Suprapubic skin (tissue), 4 donors: Measurements from ENCODE around the gene CATSPERD. TPM values are rescaled to one million over a fixed set of nuclear protein-coding genes. Genes with fewer than 3 reads are reported as not detected.

Source experiments
- DNase-seq, 2 donors: peaks; one replicate each; pipeline ENCODE4 v3.0.0-alpha.2; 2019; ENCODE audit warnings: low spot score in 2 of 2
- H3K27ac ChIP-seq: fragments of 200-600 bp; sonication (generic); one replicate; pipeline ENCODE4 v1.5.1; 2019
- H3K27me3 ChIP-seq: fragments of 200-600 bp; sonication (generic); one replicate; pipeline ENCODE4 v1.5.1; 2019
- H3K36me3 ChIP-seq: fragments of 200-600 bp; sonication (generic); one replicate; pipeline ENCODE4 v1.5.1; 2019
- H3K4me1 ChIP-seq: fragments of 200-600 bp; sonication (generic); one replicate; pipeline ENCODE4 v1.5.1; 2019
- H3K4me3 ChIP-seq: fragments of 200-600 bp; sonication (generic); one replicate; pipeline ENCODE4 v1.5.1; 2019; ENCODE audit warnings: mild to moderate bottlenecking
- H3K9me3 ChIP-seq: fragments of 200-600 bp; sonication (generic); one replicate; pipeline ENCODE4 v1.5.1; 2019
- EP300 ChIP-seq: sonication (generic); formaldehyde crosslinking; IDR thresholded peaks from one replicate; pipeline ENCODE4 v1.6.1; 2017; ENCODE audit warnings: antibody characterized with exemption
- POLR2A ChIP-seq, 2 donors: fragments of 450-650 bp; IDR thresholded peaks; one replicate each; pipeline ENCODE4 v1.6.1; 2017; ENCODE audit warnings: antibody characterized with exemption in 2 of 2, mild to moderate bottlenecking in 2 of 2, moderate library complexity in 2 of 2
- POLR2AphosphoS5 ChIP-seq, 3 donors: sonication (generic); formaldehyde crosslinking; IDR thresholded peaks; one replicate each; pipeline ENCODE4 v1.6.1; 2017; ENCODE audit warnings: antibody characterized with exemption in 3 of 3
- WGBS: methylation state at CpG from one replicate; pipeline ENCODE4 v1.1.5; 2018; 5-methylcytosine and 5-hydroxymethylcytosine counted together
- total RNA-seq, 4 donors: library from RNA; depleted of rRNA; stranded (reverse); fragments of >200 nt; gene quantifications; one replicate each; pipeline ENCODE4 v1.1.0, GENCODE V29; 2016
- TF ChIP-seq, protein P1 (sequence below), 2 donors: fragments of 200-600 bp in 1 of 2; fragments of 450-650 bp in 1 of 2; sonication (generic) in 1 of 2; IDR thresholded peaks; one replicate each; pipeline ENCODE4 v1.5.1; 2016 to 2019; ENCODE audit warnings: antibody characterized with exemption in 2 of 2, mild to moderate bottlenecking in 1 of 2, moderate library complexity in 1 of 2

Gene CATSPERD
- total RNA-seq, 4 donors from 2014 or later, result 0.24 TPM; not detected in 3

DNA sequence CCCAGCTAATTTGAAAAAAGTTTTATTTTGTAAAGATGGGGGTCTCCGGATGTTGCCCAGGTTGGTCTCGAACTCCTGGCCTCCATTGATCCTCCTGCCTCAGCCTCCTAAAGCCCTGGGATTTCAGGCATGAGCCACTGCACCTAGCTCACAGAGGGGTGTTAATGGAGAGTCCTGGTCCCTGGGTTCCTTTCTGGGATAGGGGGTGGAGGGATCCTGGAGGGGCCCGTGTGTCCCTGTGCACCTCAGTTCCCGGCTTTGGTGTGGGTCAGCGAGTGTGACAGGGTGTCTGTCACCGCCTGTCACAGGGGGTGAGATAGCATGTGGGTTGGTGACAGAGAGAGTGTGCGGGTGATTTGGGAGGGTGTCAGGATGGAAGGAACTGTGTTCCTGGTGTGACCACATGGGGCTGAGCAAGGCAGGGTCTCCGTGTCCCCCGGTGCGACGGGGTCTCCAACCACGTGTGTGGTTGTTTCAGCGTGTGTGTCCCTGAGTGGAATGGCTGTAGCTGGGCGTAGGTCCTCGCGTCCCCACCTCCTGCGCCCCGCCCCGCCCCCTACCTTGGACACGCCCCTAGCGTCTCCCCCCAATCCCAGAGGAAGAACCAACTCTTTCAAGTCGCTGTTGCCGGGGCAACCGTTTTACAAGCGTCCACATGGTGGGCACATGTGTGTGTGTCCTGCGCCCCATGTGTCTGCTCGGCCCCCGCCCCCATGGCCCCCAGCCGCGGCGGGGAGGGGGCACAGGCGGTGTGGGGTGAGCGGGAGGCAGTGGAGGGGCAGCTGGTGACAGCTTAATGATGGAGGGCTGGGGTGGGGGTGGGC is 81.6 kb downstream of the CATSPERD start:
- Histone ChIP-seq H3K27me3 (peaks cover 16% of the 10 kb centered on the region), H3K27ac (no peak overlapping the region), H3K36me3 (no peaks in the 10 kb centered on the region), H3K9me3 (no peaks in the 10 kb centered on the region), H3K4me1 (peaks cover 43% of the 10 kb centered on the region), H3K4me3 (no peak overlapping the region)
- TF ChIP-seq POLR2AphosphoS5 (IDR thresholded peaks at IDR 0.05), result no peak
- TF ChIP-seq, protein P1, sequence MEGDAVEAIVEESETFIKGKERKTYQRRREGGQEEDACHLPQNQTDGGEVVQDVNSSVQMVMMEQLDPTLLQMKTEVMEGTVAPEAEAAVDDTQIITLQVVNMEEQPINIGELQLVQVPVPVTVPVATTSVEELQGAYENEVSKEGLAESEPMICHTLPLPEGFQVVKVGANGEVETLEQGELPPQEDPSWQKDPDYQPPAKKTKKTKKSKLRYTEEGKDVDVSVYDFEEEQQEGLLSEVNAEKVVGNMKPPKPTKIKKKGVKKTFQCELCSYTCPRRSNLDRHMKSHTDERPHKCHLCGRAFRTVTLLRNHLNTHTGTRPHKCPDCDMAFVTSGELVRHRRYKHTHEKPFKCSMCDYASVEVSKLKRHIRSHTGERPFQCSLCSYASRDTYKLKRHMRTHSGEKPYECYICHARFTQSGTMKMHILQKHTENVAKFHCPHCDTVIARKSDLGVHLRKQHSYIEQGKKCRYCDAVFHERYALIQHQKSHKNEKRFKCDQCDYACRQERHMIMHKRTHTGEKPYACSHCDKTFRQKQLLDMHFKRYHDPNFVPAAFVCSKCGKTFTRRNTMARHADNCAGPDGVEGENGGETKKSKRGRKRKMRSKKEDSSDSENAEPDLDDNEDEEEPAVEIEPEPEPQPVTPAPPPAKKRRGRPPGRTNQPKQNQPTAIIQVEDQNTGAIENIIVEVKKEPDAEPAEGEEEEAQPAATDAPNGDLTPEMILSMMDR (IDR thresholded peaks at IDR 0.05), result no peak
- no peak for TF ChIP-seq POLR2A (IDR thresholded peaks at IDR 0.05)
- 68% methylated on average over 9 of the region's 33 CpGs for WGBS
- no peak for DNase-seq

DNA sequence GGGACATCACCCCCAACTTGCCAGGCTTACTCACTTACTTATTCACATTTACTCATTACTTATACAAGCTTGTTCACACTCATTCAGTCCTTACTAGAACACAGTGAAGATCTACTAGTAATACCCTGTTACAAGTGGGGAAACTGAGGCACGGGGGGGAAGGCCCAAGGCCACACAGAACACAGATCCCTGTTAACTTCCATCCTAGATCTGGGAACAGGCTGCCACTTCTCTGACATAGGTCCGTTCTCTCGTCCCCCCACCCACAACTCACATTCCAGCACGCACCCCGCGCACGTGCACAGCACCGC is 83.0 kb downstream of the CATSPERD start:
- no peaks in the 10 kb centered on the region for H3K9me3 ChIP-seq
- no peak overlapping the region for H3K27ac ChIP-seq
- H3K4me1 ChIP-seq, result peaks cover 43% of the 10 kb centered on the region
- DNase-seq, result no peak
- 1% methylated on average over 7 of the region's 8 CpGs for WGBS
- TF ChIP-seq, protein P1 (IDR thresholded peaks at IDR 0.05), result no peak
- TF ChIP-seq POLR2A (IDR thresholded peaks at IDR 0.05) (no peak), EP300 (no peak), POLR2AphosphoS5 (IDR thresholded peaks at IDR 0.05) (no peak)
- H3K4me3 ChIP-seq, result peak overlapping the region; percentile 35
- H3K27me3 ChIP-seq, result peaks cover 16% of the 10 kb centered on the region
- H3K36me3 ChIP-seq, result no peaks in the 10 kb centered on the region

DNA sequence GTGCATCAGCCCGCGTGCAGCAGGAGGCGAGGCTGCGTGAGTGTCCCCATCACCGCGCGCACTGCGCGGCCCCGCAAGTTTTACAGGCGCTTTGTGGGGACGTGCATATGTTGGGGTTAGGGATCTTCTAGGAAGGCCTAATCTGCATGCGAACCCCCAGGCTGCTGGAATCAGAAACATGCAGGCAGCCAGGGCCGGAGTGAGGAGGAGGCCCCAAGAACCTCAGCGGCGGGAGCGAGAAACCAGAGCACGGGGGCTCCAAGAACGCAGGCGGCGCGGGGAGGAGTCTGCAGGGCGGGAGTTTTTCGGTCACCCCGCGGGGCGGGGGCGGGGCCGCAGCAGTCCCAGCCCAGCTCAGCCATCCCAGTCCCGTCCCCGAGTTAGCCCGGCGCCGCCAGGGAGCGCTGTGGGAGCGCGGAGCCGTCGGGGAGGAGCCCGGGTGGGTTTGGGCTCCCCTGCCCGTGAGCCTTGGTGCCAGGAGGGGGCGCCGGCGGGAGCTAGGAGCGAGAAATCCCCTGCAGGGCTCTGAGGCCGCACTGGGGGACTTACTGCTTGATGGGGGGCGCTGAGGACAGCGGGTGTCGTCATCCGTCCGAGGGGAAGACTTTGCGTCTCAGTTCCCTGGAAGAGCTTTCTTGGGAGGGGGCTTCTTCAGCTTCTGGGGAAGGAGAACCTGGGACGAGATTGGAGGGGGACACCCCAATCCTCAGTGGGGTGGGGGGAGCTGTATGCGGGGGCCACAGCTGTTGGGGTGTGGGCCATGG is 83.5 kb downstream of the CATSPERD start:
- WGBS, result 0% methylated on average over 4 of the region's 54 CpGs
- Histone ChIP-seq H3K27ac (no peak overlapping the region), H3K36me3 (no peaks in the 10 kb centered on the region), H3K27me3 (peaks cover 16% of the 10 kb centered on the region), H3K9me3 (no peaks in the 10 kb centered on the region), H3K4me1 (peaks cover 43% of the 10 kb centered on the region), H3K4me3 (peak overlapping the region; percentile 35)
- no peak for TF ChIP-seq POLR2A (IDR thresholded peaks at IDR 0.05)
- TF ChIP-seq, protein P1 (IDR thresholded peaks at IDR 0.05), result peak; percentile 56 to 98
- DNase-seq, result peak; percentile 89 to 93

DNA sequence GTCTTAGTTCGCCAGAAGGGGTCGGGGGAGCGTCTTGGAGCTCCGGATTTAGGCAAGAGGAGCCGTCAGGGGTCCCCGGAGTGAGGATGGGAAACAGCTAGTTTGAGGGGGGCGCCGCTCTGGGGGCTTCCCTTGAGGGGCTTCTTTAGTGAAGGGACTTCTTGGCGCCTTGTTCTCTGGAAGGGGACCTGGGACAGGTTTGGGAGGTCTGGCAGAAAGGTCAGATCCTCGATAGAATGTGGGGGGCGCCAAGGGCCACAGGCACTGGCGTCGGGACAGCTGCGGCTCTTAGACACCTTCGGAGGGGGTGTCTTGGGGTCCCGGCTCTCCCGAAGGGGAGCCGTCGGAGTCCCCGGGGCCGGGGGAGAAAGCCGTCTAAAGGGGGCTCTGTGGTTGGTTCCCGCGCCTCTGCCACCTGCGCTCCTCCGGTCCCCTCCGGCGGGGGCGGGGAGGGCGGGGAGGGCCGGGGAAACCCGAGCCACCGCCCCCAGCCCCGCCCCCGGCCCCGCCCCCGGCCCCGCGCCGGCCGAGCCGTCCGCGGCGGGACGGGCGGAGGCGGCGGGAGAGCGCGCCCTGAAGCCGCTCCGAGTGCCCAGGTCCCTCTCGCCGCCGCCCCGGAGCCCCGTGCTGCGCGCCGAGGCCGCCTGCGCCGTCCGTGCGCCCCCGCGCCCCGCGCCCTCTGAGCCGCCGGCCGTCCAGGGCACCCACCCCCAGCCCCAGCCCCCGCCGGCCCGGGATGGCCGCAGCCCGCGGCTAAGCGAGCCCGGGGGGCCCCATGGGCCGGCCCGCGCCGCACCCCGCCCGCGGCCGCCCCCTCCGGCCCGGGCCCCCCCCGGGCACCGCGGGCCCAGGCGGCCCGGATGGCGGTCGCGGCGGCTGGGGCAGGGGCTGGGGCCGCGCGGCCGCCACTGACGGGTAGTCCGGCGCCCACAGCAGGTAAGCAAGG is 84.4 kb downstream of the CATSPERD start, which contains the start of gene NRTN:
Gene NRTN, plus strand, starts transcription at position 552 of the 946 bp plus-strand sequence. CDS start 19,099 bp downstream, outside the sequence.
- peak within 1 kb of the TSS; percentile 36 for H3K4me3 ChIP-seq
- 2% methylated on average over 17 of the region's 107 CpGs for WGBS

More for the DNA sequence above, 84.4 kb downstream of the CATSPERD start, which contains the start of gene NRTN:
- H3K27me3 ChIP-seq, result peaks cover 16% of the 10 kb centered on the region
- H3K27ac ChIP-seq, result peak within 1 kb of the TSS; percentile 55
- H3K4me1 ChIP-seq, result peaks cover 43% of the 10 kb centered on the region
- DNase-seq, result no peak
- H3K36me3 ChIP-seq, result no peaks in the 10 kb centered on the region
- no peaks in the 10 kb centered on the region for H3K9me3 ChIP-seq
- no peak for TF ChIP-seq POLR2A (IDR thresholded peaks at IDR 0.05)
- no peak for TF ChIP-seq POLR2AphosphoS5 (IDR thresholded peaks at IDR 0.05)
- TF ChIP-seq, protein P1 (IDR thresholded peaks at IDR 0.05), result no peak
- no peak for TF ChIP-seq EP300
